Kidney glomerular epithelial cell (primary cell): ENCODE results near the gene SLC22A5.
"Not testable (repeated sequence)": the region's sequence is repeated elsewhere in the genome, so short reads cannot be mapped to it uniquely, and the experiment has no call there.

Experiments
- DNase-seq: peaks from one replicate; lab custom pipeline; 2025; lab: John Stamatoyannopoulos, UW

SLC22A5 gene

GRCh38 chr5:132388244-132389050 lies 18.9 kb downstream of the SLC22A5 start:
- DNase-seq = peak; percentile 58

DNA sequence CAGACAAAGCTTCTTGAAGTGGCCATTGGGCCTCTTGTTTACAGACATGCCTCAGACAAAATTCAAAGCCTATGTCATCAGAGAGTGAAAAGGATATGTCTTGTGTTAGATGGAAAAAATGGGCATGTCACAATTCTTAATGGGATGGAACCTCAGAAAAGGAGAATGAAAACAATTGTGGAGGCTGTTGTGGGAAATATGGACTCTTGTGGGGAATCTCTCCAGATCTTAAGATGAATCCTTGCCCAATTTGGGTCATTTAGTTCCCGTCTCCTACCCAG lies 19.5 kb downstream of the SLC22A5 start:
- no peak for DNase-seq

DNA sequence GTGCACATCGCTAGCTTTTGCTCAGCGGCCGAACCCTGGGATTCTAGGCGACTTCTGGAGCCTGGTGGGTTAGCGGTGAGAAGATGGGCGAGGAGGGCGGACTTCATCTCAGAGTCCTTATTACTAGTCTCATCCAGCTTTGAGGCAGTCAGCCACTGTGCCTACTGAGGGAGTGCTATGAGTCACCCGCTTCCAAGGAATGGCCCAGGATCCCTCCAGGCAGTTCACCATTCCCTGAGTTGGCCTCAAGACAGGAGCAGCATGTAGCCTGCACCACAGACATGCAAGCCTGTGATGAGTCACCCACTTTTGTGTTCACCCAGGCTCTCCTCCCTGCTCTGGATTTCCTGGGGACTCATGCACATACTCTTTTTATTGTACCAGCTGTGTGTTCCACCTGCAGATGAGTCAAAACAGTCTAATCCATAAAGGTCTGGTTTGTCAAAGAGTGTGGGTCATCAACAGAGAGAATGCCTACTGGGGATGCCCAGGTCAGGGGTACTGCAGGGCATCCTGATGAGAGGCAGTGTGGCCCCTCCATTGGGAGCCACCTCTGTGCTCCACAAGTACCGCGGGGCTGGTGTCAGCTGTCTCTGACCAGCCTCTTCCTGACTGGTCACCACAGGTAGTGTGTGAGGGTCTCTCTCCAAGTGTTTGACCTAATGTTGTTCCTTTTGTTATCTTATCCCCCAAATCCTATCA lies 20.2 kb downstream of the SLC22A5 start:
- peak; percentile 97 for DNase-seq

DNA sequence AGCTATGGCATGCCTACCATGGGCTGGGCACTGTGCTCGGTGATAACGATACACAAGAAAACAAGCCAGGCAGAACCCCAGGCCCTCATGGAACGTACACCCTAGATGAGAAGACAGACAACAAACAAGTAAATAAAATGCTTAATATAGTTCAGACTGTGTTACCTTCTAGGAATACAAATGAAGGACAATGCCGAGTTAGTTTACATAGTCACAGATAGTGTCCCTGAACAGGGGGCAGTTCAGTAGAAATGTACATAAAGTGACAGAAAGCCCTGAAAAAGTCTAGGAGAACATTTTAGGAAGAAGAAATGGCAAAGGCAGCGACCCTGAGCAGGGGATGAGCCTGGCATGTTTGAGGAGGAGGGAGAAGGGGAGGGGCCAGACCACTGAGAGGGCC lies 21.7 kb downstream of the SLC22A5 start:
- DNase-seq = no peak

GRCh38 chr5:132391870-132392269 lies 22.4 kb downstream of the SLC22A5 start:
- no peak for DNase-seq

DNA sequence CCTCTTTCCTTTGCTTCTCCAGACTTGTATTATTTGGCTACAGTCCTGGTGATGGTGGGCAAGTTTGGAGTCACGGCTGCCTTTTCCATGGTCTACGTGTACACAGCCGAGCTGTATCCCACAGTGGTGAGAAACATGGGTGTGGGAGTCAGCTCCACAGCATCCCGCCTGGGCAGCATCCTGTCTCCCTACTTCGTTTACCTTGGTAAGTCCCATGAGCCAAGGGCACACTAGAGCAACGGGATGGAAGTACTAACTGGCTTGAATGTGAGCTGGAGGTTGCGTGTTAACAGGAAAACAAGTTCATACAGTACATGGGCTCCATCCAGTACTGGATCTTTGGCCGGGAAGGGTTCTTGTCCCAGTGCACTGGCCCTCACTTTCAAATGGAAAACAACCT lies 22.9 kb downstream of the SLC22A5 start:
- no peak for DNase-seq

DNA sequence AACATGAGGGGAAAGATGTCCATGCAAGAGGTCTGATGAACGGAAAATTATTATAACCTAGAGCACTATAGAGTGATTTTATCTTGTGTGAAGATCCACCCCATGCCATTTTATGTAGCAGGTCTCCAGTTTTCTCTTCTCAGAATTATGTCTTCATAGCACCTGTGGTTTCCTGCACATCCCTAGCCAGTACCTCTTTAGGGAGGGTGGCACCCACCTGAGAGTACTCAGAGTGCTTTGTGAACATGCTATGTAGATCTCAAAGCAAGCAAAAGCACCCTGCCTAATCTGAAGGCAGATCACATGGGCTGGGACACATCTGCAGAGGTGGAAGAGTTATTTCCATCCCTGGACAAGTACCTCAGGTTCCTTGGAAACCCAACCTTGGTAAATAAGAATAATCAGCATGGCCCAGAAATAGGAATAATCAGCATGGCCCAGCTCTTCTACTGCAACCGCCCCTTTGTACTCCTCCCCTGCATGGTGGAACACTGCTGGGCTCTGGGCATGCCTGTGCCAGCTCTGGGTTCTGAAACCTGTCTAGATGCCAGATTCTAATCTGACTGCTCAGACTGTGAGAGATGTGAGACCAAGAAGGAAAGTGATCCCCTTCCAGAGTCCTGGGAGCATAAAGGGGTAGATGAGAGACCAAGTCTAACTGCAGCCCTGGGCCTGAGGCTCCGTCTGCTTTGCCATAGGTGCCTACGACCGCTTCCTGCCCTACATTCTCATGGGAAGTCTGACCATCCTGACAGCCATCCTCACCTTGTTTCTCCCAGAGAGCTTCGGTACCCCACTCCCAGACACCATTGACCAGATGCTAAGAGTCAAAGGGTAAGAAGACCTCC lies 23.7 kb downstream of the SLC22A5 start:
- no peak for DNase-seq

- peak; percentile 53 for DNase-seq
These were observed 25.3 kb downstream of the SLC22A5 start for GRCh38 chr5:132394667-132395259.

DNA sequence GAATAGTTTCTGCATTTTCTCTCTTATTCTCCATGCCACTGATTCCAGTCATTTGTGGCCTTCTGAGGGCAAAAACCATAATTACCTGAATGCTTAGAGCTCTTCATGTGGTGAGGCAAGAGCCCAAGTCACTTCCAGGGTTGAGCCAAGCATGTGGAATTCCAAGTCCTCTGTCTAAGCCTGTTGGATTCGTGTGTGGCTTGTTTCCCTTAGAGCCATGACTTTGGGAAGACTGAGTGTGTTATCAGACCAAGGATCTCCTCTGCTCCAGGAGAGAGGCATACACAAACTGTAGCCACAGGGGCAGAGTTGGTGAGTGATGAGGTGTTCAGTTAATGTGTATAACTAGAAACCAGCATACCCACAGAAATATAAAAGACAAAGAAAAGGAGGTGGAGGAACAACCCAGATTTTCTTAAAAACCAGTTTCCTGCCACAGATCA lies 27.1 kb downstream of the SLC22A5 start:
- no peak for DNase-seq

GRCh38 chr5:132397224-132397623 lies 27.7 kb downstream of the SLC22A5 start:
- no peak for DNase-seq

DNA sequence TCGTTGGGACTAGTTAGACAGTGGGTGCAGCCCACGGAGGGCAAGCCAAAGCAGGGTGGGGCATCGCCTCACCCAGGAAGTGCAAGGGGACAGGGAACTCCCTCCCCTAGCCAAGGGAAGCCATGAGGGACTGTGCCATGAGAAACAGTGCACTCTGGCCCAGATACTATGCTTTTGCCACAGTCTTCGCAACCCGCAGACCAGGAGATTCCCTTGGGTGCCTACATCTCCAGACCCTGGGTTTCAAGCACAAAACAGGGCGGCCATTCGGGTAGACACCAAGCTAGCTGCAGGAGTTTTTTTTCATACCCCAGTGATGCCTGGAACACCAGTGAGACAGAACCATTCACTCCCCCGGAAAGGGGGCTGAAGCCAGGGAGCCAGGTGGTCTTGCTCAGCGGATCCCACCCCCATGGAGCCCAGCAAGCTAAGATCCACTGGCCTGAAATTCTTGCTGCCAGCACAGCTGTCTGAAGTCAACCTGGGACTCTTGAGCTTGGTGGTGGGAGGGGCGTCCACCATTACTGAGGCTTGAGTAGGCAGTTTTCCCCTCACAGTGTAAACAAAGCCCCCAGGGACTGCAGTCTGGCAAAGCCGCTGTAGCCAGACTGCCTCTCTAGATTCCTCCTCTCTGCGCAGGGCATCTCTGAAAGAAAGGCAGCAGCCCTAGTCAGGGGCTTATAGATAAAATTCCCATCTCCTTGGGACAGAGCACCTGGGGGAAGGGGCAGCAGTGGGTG lies 28.6 kb downstream of the SLC22A5 start:
- not testable (repeated sequence) for DNase-seq

DNA sequence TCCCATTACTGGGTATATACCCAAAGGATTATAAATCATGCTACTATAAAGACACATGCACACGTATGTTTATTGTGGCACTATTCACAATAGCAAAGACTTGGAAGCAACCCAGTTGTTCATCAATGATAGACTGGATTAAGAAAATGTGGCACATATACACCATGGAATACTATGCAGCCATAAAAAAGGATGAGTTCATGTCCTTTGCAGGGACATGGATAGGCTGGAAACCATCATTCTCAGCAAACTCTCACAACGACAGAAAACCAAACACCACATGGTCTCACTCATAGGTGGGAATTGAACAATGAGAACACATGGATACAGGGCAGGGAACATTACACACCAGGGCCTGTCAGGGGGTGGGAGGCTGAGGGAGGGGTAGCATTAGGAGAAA lies 34.5 kb downstream of the SLC22A5 start:
- DNase-seq = not testable (repeated sequence)

DNA sequence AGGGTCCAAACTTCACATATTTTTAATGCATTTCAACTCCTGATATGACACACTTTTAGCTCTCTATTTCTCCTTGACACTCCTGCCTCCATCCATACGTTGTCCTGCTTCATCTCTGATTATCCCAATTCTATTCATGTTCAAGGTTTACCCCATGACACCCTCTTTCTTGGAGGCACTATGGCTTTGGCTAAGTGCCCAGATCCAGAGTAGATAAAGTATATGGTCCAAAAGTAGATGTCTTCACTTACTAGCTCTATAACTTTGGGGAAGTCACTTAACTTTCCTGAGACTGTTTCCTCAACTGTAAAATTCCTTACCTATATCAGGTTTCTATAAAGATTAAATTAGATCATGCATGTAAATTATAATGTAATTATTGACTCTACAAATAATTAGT lies 36.1 kb downstream of the SLC22A5 start:
- DNase-seq = no peak

GRCh38 chr5:132406144-132406783 lies 36.8 kb downstream of the SLC22A5 start:
- DNase-seq = no peak

DNA sequence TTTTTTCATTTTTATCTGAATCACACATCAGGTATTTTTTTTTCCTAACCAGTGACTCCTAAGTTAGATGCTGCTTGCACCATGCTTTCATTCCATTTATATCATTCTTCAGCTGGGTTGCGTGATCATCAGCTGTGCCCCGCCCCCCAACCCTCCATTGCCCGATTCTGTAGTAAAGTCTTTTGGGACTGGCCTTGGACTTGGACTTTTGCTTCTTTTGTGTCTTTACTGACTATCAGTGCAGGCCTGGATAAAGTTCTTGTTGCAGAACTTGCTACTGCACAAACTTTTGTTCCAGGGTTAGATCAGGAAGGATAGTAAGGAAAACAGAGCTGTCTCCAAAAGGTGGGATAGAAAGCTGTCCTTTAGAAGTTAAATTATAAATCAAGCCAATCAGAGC lies 38.5 kb downstream of the SLC22A5 start:
- no peak for DNase-seq

DNA sequence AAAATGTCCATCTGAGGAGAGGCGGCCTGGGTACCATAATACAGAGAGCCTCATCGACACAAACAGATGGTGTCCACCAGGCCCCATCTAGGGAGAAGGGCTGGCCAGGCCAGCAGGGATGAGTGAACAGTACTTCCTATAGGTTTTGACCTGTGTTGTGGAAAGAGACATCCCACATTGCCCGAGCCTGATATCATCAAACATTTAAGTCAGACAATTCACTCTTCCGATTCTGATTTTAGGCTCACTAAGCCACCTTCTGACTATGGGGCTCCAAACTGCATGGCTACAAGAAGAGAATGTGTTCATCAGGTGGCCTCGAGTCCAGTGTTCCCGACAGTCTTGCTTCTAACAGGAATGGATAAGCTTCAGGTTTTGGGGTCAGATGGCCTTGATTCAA lies 38.9 kb downstream of the SLC22A5 start:
- no peak for DNase-seq

- no peak for DNase-seq
These were observed 39.5 kb downstream of the SLC22A5 start for GRCh38 chr5:132408965-132409364.

DNA sequence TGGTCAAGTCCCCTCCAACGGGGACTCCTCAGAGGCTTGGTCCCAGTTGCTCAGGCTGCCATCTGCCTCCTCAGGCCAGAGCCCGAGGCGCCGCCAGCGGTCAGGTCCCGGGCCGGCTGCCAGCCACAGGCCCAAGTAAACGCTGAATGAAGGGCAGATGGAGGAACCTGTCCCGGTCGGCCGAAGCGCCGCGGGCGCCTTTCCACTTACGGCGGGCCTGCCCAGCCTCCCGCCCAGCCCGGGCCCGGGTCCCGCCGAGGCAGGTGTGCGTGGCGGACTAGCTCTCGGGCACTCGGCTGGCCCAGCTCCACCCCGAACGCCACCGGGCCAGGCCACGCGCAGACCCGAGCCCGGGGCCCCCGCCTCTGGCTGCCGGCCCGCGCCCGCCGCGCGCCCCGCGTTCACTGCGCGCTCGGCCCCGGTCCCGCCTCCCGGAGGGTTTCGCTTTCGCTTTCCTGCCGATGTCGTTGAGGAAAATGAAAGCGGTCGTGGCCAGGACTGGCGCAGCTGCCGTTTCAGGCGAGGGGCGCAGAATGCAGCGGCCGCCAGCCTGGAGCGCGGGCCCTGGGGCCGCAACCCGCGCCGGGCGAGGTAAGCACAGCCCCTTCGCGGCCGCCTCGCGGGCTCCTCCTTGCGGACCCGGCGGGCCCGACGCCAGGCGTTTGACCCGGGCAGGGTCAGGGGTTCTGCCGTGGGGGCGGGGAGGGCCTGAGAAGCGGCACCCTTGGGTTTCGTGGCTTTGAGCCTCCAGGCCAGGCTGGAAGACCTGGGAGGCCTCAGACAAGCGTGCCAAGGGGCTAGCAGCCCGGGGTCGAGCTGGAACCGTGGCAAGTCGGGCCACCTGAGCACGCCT lies 41.2 kb downstream of the SLC22A5 start:
- peak; percentile 69 for DNase-seq

DNA sequence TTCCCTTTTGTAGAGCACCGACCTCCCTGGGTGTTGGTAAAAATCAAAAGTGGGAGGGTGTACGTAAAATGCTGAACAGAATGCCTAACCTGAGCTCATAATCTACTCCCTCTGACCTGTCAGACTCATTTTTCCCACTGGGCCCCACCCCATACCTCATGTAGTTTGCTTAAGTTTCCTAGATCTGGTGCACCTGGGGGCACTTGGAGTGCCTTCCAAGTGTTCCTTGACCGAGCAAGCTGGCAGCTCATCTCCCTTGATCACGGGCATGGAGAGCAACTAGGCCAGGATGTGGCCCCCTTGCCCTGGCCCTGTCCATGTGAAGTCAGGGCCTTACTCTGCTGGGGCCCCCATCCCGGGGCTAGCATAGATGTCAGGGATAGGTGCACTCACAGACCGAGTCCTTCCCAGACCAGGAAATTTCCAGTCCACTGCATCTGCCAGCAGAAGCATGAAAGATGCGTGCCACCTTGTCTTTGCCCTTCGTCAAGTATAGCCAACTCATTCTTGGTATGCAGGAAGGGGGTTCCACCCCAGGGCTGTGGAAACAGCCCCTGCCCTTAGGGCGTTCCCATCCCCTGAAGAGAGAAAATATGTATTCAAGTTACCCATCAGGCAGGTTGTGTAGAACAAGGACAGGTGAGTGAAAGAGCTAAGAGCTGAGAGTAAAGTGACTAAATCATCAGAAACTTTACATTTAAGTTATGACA lies 41.9 kb downstream of the SLC22A5 start:
- DNase-seq = peak; percentile 41

GRCh38 chr5:132413567-132413966 lies 44.1 kb downstream of the SLC22A5 start:
- DNase-seq = no peak
